PC-3 (cell line): ENCODE data around the gene ZNF512B. TPM values are rescaled to one million over a fixed set of nuclear protein-coding genes. Genes with fewer than 3 reads are reported as not detected.
"Not testable (repeated sequence)": the region's sequence is repeated elsewhere in the genome, so short reads cannot be mapped to it uniquely, and the experiment has no call there.

ENCODE experiments used
- ATAC-seq: fragments of 200-7000 bp; cut with Tn5 transposase; 2 replicates; pipeline ENCODE4 v1.9.1; 2020; ENCODE audit warnings: mild to moderate bottlenecking, moderate library complexity
- BruUV-seq: library from RNA; stranded (reverse); fragments of 400-500 nt; replicated peaks from 2 replicates; lab custom pipeline; 2021; lab: Mats Ljungman, UMichigan
- CTCF ChIA-PET: fragments of 300-600 bp; sonication (Branson Sonifier 250); formaldehyde crosslinking; loops from one replicate; lab custom pipeline; 2022; ENCODE audit warnings: antibody characterized with exemption; lab: Charles Lee
- POLR2A ChIA-PET: fragments of 300-600 bp; sonication (Branson Sonifier 250); formaldehyde crosslinking; loops from one replicate; lab custom pipeline; 2022; ENCODE audit warnings: antibody characterized with exemption; ENCODE audit not compliant: unreplicated experiment; lab: Charles Lee
- DNase-seq: peaks from one replicate; pipeline ENCODE4 v3.0.0-alpha.2; 2015
- H2AFZ ChIP-seq: fragments of 300-600 bp; sonication (generic); 2 replicates; pipeline ENCODE4 v1.6.0; 2016; ENCODE audit warnings: antibody characterized with exemption, low read length
- H3F3A ChIP-seq: fragments of 300-600 bp; sonication (generic); one replicate; pipeline ENCODE4 v1.6.0; 2017; ENCODE audit warnings: antibody characterized with exemption, low read length, control low read depth, mild to moderate bottlenecking; ENCODE audit not compliant: unreplicated experiment
- H3K27ac ChIP-seq: fragments of 300-600 bp; sonication (generic); 2 replicates; pipeline ENCODE4 v1.5.1; 2016; ENCODE audit warnings: mild to moderate bottlenecking, low read length
- H3K27me3 ChIP-seq: fragments of 300-600 bp; sonication (generic); 2 replicates; pipeline ENCODE4 v1.6.1; 2016; ENCODE audit warnings: low read length, mixed read lengths
- H3K36me3 ChIP-seq: fragments of 300-600 bp; sonication (generic); 2 replicates; pipeline ENCODE4 v1.6.1; 2016; ENCODE audit warnings: low read depth, mixed run types, low read length, mixed read lengths
- H3K4me1 ChIP-seq: fragments of 300-600 bp; sonication (generic); 2 replicates; pipeline ENCODE4 v1.5.1; 2016; ENCODE audit warnings: low read length; ENCODE audit not compliant: insufficient read depth
- H3K4me2 ChIP-seq: fragments of 300-600 bp; sonication (generic); 2 replicates; pipeline ENCODE4 v1.6.0; 2016; ENCODE audit warnings: low read length
- H3K4me3 ChIP-seq: fragments of 300-600 bp; sonication (generic); 2 replicates; pipeline ENCODE4 v1.5.1; 2016; ENCODE audit warnings: mild to moderate bottlenecking, low read length, mixed read lengths
- H3K79me2 ChIP-seq: fragments of 300-600 bp; sonication (generic); 2 replicates; pipeline ENCODE4 v1.6.1; 2017; ENCODE audit warnings: low read length, mixed read lengths
- H3K9ac ChIP-seq: fragments of 300-600 bp; sonication (generic); 2 replicates; pipeline ENCODE4 v1.6.0; 2016; ENCODE audit warnings: mild to moderate bottlenecking, low read length
- H3K9me2 ChIP-seq: fragments of 300-600 bp; sonication (generic); replicated peaks from 2 replicates; pipeline ENCODE4 v1.6.1; 2016; ENCODE audit warnings: mixed run types, low read length, mixed read lengths
- H3K9me3 ChIP-seq: fragments of 300-600 bp; sonication (generic); 2 replicates; pipeline ENCODE4 v1.6.1; 2016; ENCODE audit warnings: low read length, mixed read lengths
- H4K20me1 ChIP-seq: fragments of 300-600 bp; sonication (generic); 2 replicates; pipeline ENCODE4 v1.6.1; 2016; ENCODE audit warnings: low read length, mixed read lengths
- CTCF ChIP-seq: fragments of 300-600 bp; sonication (generic); conservative IDR thresholded peaks from 2 replicates; pipeline ENCODE4 v1.5.1; 2017; ENCODE audit warnings: antibody characterized with exemption, low read depth, mild to moderate bottlenecking, low read length
- EZH2 ChIP-seq: fragments of 300-600 bp; sonication (generic); IDR thresholded peaks from one replicate; pipeline ENCODE4 v1.6.1; 2017; ENCODE audit warnings: antibody characterized with exemption, mild to moderate bottlenecking, low read length; ENCODE audit not compliant: unreplicated experiment
- EZH2phosphoT487 ChIP-seq: fragments of 300-600 bp; sonication (generic); IDR thresholded peaks from 2 replicates; pipeline ENCODE4 v1.6.1; 2018; ENCODE audit warnings: mild to moderate bottlenecking, antibody characterized with exemption, low read length, borderline replicate concordance
- intact Hi-C: fragments of 100-400 bp; cut with micrococcal nuclease; formaldehyde crosslinking; loops from 2 replicates; pipeline ENCODE4 v1.9.0; 2023
- total RNA-seq: library from RNA; depleted of rRNA; stranded (reverse); fragments of >200 nt; gene quantifications from 2 replicates; pipeline ENCODE4 v1.2.3, GENCODE V29; 2014

ZNF512B gene
- total RNA-seq, 1 experiment from 2014 or later: 18.0 TPM

- no peak overlapping the region for H3K27ac ChIP-seq
- H3K9me2 ChIP-seq: no peaks in the 10 kb centered on the region
- no peaks in the 10 kb centered on the region for H3K27me3 ChIP-seq
- peaks cover 10% of the 10 kb centered on the region; the same call in 1 of the 2 replicates for H4K20me1 ChIP-seq
- H3K79me2 ChIP-seq: peaks cover 63% of the 10 kb centered on the region
- CTCF ChIA-PET: no interaction called here
- ATAC-seq: no peak
- H3F3A ChIP-seq: no peaks in the 10 kb centered on the region
- H3K9ac ChIP-seq: no peak overlapping the region
- BruUV-seq: no TSS peak
- intact Hi-C loops: no loop called here
- no peaks in the 10 kb centered on the region for H3K4me1 ChIP-seq
- H2AFZ ChIP-seq: no peak overlapping the region
- TF ChIP-seq CTCF: no peak
- POLR2A ChIA-PET: no interaction called here
- no peak for DNase-seq
- H3K9me3 ChIP-seq: no peaks in the 10 kb centered on the region
- H3K36me3 ChIP-seq: peaks cover 10% of the 10 kb centered on the region
- no peak overlapping the region for H3K4me2 ChIP-seq
- H3K4me3 ChIP-seq: no peak overlapping the region
These were observed 51.9 kb downstream of the ZNF512B start for GRCh38 chr20:63917811-63918210.

GRCh38 chr20:63916371-63916939 lies 53.3 kb downstream of the ZNF512B start:
- H3K9me3 ChIP-seq, H3K4me3 ChIP-seq, ATAC-seq, H3K27ac ChIP-seq, CTCF ChIA-PET, intact Hi-C loops, H2AFZ ChIP-seq, H3K9ac ChIP-seq, H3K9me2 ChIP-seq, H3K4me2 ChIP-seq, H3K27me3 ChIP-seq, H3F3A ChIP-seq, H3K36me3 ChIP-seq, DNase-seq, POLR2A ChIA-PET: not testable (repeated sequence)
- H3K79me2 ChIP-seq: peaks cover 72% of the 10 kb centered on the region
- H3K4me1 ChIP-seq: peaks cover 10% of the 10 kb centered on the region
- H4K20me1 ChIP-seq: peaks cover 14% of the 10 kb centered on the region; the same call in 1 of the 2 replicates
- BruUV-seq: TSS peak; percentile 14

GRCh38 chr20:63915471-63915870 lies 54.3 kb downstream of the ZNF512B start:
- intact Hi-C loops: no loop called here
- ATAC-seq (no peak), DNase-seq (no peak)
- peaks cover 80% of the 10 kb centered on the region for H3K79me2 ChIP-seq
- H2AFZ ChIP-seq: no peak overlapping the region
- BruUV-seq: no TSS peak
- H3K4me3 ChIP-seq: no peak overlapping the region
- TF ChIP-seq EZH2: no peak
- TF ChIP-seq EZH2phosphoT487: no peak
- no peak for TF ChIP-seq CTCF
- peaks cover 7% of the 10 kb centered on the region for H3F3A ChIP-seq
- H3K9ac ChIP-seq: no peak overlapping the region
- peaks cover 10% of the 10 kb centered on the region for H3K36me3 ChIP-seq
- H3K4me1 ChIP-seq: peaks cover 20% of the 10 kb centered on the region
- H3K27ac ChIP-seq: no peak overlapping the region
- H3K9me2 ChIP-seq: no peaks in the 10 kb centered on the region
- ChIA-PET POLR2A (no interaction called here), CTCF (no interaction called here)
- peaks cover 15% of the 10 kb centered on the region; the same call in 1 of the 2 replicates for H4K20me1 ChIP-seq
- H3K27me3 ChIP-seq: no peaks in the 10 kb centered on the region
- H3K4me2 ChIP-seq: no peak overlapping the region
- H3K9me3 ChIP-seq: no peaks in the 10 kb centered on the region
